Jurkat, Clone E6-1 (cell line): ENCODE results near the gene SLC9A3.

ENCODE experiments used
- DNase-seq: peaks from one replicate; pipeline ENCODE4 v3.0.0-alpha.2; 2011; ENCODE audit warnings: low read depth, low spot score
- H3K4me3 ChIP-seq: 2 replicates; pipeline ENCODE4 v1.5.1; 2011; ENCODE audit warnings: mild to moderate bottlenecking, low read length, control low read depth, moderate library complexity

The SLC9A3 gene

GRCh38 chr5:472076-472655 is 52.1 kb downstream of the SLC9A3 start:
- peak overlapping the region; percentile 78 for H3K4me3 ChIP-seq
- DNase-seq, result no peak

- no peak for DNase-seq
- peak overlapping the region; percentile 78 for H3K4me3 ChIP-seq
Observed at GRCh38 chr5:471750-472058, 52.5 kb downstream of the SLC9A3 start.

- peak overlapping the region; percentile 78; the same call in 1 of the 2 replicates for H3K4me3 ChIP-seq
- no peak for DNase-seq
Observed at GRCh38 chr5:470961-471749, 53.1 kb downstream of the SLC9A3 start.

DNA sequence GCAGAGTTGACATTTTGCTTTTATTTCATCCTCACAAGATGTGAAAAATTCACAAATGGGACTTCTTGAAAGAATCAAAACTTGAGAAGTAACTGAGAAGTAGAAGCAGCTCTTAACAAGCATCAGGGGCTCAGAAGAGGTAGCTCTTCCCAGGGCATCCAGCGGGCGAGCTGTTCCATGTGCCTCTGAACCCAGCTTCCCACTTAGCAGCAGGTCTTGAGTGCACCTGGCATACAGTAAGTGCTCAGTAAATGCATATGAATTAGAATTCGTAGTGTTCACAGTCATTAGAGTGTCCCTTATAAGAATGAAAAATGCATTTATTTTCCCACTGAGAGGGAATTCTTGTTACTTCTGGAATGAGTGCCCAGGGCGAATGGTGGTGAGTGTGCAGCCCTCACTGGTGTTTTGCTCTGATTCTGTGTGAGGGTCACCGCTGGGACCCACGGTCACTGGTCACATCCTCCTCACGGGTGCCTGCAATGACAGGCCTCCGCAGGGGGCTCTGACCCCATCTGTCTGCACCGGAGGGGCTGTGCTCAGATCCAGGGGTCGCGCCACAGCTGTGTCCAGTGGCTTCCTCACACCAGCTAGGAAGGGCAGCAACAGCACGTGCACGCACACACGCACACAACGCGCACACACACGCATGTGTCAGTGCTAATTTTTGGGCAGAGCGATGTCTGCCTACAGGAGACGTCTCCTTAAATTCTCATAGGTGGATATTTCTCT is 54.3 kb downstream of the SLC9A3 start:
- no peak overlapping the region for H3K4me3 ChIP-seq
- DNase-seq, result no peak

DNA sequence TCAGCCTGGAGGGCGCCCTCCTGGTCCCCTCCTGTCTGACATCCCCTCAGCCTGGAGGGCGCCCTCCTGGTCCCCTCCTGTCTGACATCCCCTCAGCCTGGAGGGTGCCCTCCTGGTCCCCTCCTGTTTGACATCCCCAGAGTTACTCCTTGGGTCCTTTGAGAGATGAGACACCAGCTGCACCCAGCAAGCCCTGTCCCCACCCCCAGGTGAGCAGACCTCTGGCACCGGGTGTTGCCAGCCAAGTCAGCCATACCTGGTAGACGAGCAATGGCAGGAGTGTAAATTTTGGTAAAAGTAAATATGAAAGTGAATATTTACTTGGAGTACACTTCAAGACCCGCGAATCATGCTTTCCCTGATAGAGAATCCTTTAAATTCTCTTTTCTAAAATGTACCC is 55.8 kb downstream of the SLC9A3 start:
- H3K4me3 ChIP-seq, result no peak overlapping the region
- no peak for DNase-seq

- no peak overlapping the region for H3K4me3 ChIP-seq
- DNase-seq, result no peak
Observed at GRCh38 chr5:466661-467310, 57.5 kb downstream of the SLC9A3 start.

GRCh38 chr5:465591-466403 is 58.5 kb downstream of the SLC9A3 start:
- no peak overlapping the region for H3K4me3 ChIP-seq
- no peak for DNase-seq

- H3K4me3 ChIP-seq, result no peak overlapping the region
- DNase-seq, result no peak
Observed at GRCh38 chr5:464843-465590, 59.2 kb downstream of the SLC9A3 start.

GRCh38 chr5:464446-464842 is 59.8 kb downstream of the SLC9A3 start:
- no peak for DNase-seq
- H3K4me3 ChIP-seq, result no peak overlapping the region

- DNase-seq, result no peak
- no peak overlapping the region for H3K4me3 ChIP-seq
Observed at GRCh38 chr5:463952-464351, 60.3 kb downstream of the SLC9A3 start.

- H3K4me3 ChIP-seq, result no peak overlapping the region
- no peak for DNase-seq
Observed at GRCh38 chr5:463301-463700, 60.9 kb downstream of the SLC9A3 start.

DNA sequence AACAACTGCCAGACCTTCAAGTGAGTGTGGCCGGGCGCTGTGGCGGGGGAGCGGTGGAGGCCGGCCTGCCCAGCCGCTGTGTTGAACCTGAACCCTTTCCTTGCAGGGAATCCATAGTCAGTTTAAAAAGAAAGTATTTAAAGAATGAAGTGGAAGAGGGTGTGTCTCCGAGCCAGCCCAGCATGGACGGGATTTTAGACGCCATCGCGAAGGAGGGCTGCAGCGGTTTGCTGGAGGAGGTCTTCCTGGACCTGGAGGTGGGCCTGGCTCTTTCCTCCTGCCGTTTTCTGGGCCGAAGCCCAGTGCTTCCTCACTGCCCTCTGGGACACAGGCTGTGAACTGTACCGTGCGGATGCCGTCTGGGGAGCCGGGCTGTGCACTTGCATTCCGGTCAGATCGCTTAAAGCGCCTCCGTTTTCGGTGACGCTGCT is 62.2 kb downstream of the SLC9A3 start:
- DNase-seq, result no peak

GRCh38 chr5:460273-460625 is 64.0 kb downstream of the SLC9A3 start:
- no peak for DNase-seq
- H3K4me3 ChIP-seq, result no peak overlapping the region

More for the DNA sequence above, 62.2 kb downstream of the SLC9A3 start:
- H3K4me3 ChIP-seq, result no peak overlapping the region

- DNase-seq, result no peak
- no peak overlapping the region for H3K4me3 ChIP-seq
Observed at GRCh38 chr5:459562-460272, 64.5 kb downstream of the SLC9A3 start.

GRCh38 chr5:458547-459353 is 65.5 kb downstream of the SLC9A3 start:
- no peak for DNase-seq
- no peak overlapping the region for H3K4me3 ChIP-seq

DNA sequence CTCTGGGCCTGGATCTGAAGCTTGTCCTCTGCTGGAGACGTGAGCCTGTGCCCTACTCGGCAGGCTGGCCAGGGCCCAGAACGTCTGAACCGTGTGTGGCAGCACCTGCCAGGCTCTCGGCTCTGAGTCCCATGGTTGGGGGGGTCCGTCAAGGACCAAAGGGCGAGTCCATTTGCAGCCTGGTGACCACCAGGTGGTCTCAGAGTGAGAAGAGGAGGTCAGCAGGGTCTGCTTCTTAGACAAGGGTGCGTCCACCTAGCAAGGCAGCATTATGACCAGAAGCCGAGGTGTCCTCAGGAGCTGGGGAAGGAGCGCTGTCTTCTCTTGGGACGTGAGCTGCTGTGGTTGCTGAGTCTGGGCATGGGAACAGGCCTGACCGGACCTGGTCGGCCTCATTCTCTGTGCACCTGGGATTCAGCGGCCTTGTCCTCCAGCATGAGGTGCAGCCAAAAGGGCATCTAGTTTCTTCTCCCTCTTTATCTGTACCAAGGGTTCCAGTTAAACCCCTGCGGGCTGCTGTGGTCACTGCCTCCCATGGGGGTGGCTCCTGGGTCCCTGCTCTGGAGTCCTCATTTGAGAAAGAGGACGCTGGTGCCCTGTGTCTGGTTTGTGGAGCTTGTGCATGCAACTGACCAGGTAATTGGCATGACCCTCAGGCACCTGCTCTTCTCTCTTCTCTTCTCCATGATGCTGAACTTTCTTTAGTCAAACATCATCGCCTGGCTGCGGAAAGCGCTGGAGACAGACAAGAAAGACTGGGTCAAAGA is 66.9 kb downstream of the SLC9A3 start:
- no peak for DNase-seq
- no peak overlapping the region for H3K4me3 ChIP-seq
